ENCODE data around the gene EDEM1. TPM values are rescaled to one million over a fixed set of nuclear protein-coding genes. Genes with fewer than 3 reads are reported as not detected.

Gene EDEM1
- total and polyA plus RNA-seq, 10 of the 15 experiments (the other 5 are each of a cell fraction or from before 2014, with no cell fraction given): 18.9 to 138 (median 57.5) TPM

- no peak for TF ChIP-seq ZBTB4 (CRISPR knock-in tag; IDR thresholded peaks at IDR 0.05)
Measured at GRCh38 chr3:5221701-5222100, 34.2 kb downstream of the EDEM1 start (continued).

- FAIRE-seq: no peak
- CTCF ChIA-PET: interaction anchor here (1.4 kb wide), 1 partner anchor 89 kb away, joined by 3 read pairs; no protein-coding TSS in a partner anchor
- WGBS (ENCODE audit: insufficient coverage, insufficient replicate concordance, low lambda C conversion rate, missing lambda C conversion rate): 92% methylated on average over 13 of the region's 13 CpGs
Measured at GRCh38 chr3:5222283-5223005, 34.9 kb downstream of the EDEM1 start.

More at GRCh38 chr3:5222283-5223005, 34.9 kb downstream of the EDEM1 start:
- ATAC-seq: no peak
- Histone ChIP-seq H3K4me1 (ENCODE audit: control insufficient read depth, insufficient read depth, low read length) (no peaks in the 10 kb centered on the region), H3K36me3 (ENCODE audit: control insufficient read depth in 2 of 2, insufficient read depth in 2 of 2, low read length in 1 of 2) (peaks cover 8 to 29% of the 10 kb centered on the region in 2 experiments), H3K4me3 (no peak overlapping the region), H3K27me3 (replicated peaks in 1 of 2; ENCODE audit: control insufficient read depth in 2 of 2, insufficient read depth in 2 of 2, low read length in 1 of 2) (no peaks in the 10 kb centered on the region), H3K9ac (ENCODE audit: control insufficient read depth, insufficient read depth, low read length) (no peak overlapping the region), H4K20me1 (ENCODE audit: control insufficient read depth, insufficient read depth) (no peaks in the 10 kb centered on the region; the same call in 1 of the 2 replicates), H3K27ac (ENCODE audit: control insufficient read depth, insufficient read depth) (no peak overlapping the region), H3K4me2 (ENCODE audit: control insufficient read depth, insufficient read depth) (no peak overlapping the region), H2AFZ (ENCODE audit: control insufficient read depth, low read depth, low read length) (no peak overlapping the region), H3K79me2 (ENCODE audit: control insufficient read depth, insufficient read depth, low read length) (no peaks in the 10 kb centered on the region), H3K9me3 (replicated peaks; ENCODE audit: control insufficient read depth, insufficient read depth, low read length) (no peaks in the 10 kb centered on the region)
- TF ChIP-seq TARDBP (IDR thresholded peaks at IDR 0.05; ENCODE audit: borderline replicate concordance): no peak
- TF ChIP-seq SMAD1 (IDR thresholded peaks at IDR 0.05; ENCODE audit: low read depth, partially characterized antibody): no peak
- no peak for TF ChIP-seq BMI1 (IDR thresholded peaks at IDR 0.05; ENCODE audit: borderline replicate concordance)
- TF ChIP-seq SRF (IDR thresholded peaks at IDR 0.05; ENCODE audit: low read depth in 2 of 2, low read length in 2 of 2): no peak
- no peak for TF ChIP-seq STAT1 (conservative IDR thresholded peaks at IDR 0.05)
- TF ChIP-seq BCL11A (IDR thresholded peaks at IDR 0.05; ENCODE audit: low read depth, low read length): no peak
- TF ChIP-seq SKIL (IDR thresholded peaks at IDR 0.05; ENCODE audit: low read depth, poor library complexity, severe bottlenecking): no peak
- no peak for TF ChIP-seq LARP7 (IDR thresholded peaks at IDR 0.05)
- no peak for TF ChIP-seq CTCF (IDR thresholded peaks at IDR 0.05 in 2 of 3, conservative IDR thresholded peaks at IDR 0.05 in 1 of 3; ENCODE audit: control insufficient read depth in 2 of 3, extremely low read depth in 1 of 3, insufficient read depth in 1 of 3, low read depth in 3 of 3, low read length in 3 of 3)
- no peak for TF ChIP-seq YY1 (IDR thresholded peaks at IDR 0.05; ENCODE audit: low read depth, low read length)
- intact Hi-C loops (cut with micrococcal nuclease; ENCODE audit: unreplicated experiment): loop anchor here (10.0 kb wide), 1 partner anchor 502 kb away; no protein-coding TSS in a partner anchor
- DNase-seq (ENCODE audit: low read depth, low spot score): no peak
- ChIA-PET SMC1A (ENCODE audit: uncharacterized antibody, unreplicated experiment) (interaction anchor here (0.9 to 1.6 kb wide), 5 partner anchors 21 to 86 kb away, joined by 3 to 4 read pairs (median 3); no protein-coding TSS in a partner anchor), POLR2A (no interaction called here), RAD21 (ENCODE audit: unreplicated experiment) (interaction anchor here (1.1 kb wide), 1 partner anchor 84 kb away, joined by 3 read pairs; no protein-coding TSS in a partner anchor)
- in situ Hi-C loops (cut with MboI): no loop called here
- BruUV-seq (replicated peaks): no TSS peak

Measured in GM12878 (cell line).